GM03348 (cell line): Measurements from ENCODE around the gene TRIM71.
"Not testable (repeated sequence)": the region's sequence is repeated elsewhere in the genome, so short reads cannot be mapped to it uniquely, and the experiment has no call there.

Experiments
- DNase-seq: peaks from one replicate; pipeline ENCODE4 v3.0.0; 2012; ENCODE audit warnings: low spot score

TRIM71 gene

GRCh38 chr3:32890420-32891276, 72.9 kb downstream of the TRIM71 start:
- DNase-seq: no peak

GRCh38 chr3:32891365-32891764, 73.6 kb downstream of the TRIM71 start:
- DNase-seq: no peak

DNA sequence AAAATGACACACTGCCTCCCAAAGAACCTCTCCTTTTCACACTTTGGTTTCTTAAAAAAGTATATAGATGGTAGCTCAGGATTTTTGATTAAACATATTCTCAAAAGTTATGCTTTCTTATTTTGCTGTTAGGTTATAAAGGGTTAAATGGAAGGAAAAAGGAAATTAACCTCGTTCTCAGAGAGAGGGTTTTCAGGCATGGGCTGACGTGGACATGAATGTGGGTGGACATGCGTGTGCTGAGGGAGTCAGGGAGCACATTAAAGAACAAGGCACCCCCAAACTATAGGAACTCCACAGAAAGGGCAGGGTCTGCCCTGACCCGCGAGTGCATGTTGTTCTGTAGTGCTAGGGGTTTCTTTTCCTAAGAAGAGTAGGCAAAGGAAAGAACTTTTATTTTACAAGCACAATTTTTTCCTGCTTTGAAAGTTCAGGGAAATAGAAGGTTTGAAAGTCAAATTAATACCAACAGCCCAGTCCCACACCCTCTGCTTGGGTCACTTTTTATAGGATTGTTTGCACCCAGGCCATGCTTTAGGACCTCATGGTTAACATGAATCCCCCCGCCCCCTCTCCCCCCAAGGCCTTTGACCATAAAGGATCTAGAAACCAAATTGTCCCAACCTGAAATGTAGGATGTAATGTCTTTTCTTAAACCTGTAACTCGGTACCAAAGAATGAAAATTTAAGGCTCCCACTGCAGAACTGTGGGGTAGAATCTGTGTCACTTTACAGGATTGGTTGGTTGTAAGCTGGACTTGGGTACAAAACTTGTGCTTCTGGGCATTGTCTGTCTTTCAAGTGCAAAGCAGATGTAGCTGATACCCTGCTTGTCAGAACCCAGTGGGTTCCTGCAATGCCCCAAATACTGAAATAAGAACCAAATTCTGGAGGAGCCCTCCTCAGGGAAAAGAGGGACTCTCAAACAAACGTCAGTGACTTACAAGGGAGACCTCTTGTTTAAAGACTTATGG, 75.1 kb downstream of the TRIM71 start:
- DNase-seq: no peak

GRCh38 chr3:32894977-32895376, 77.2 kb downstream of the TRIM71 start:
- no peak for DNase-seq

- DNase-seq: no peak
Observed at GRCh38 chr3:32895701-32896100, 77.9 kb downstream of the TRIM71 start.

GRCh38 chr3:32896143-32896542, 78.3 kb downstream of the TRIM71 start:
- DNase-seq: no peak

DNA sequence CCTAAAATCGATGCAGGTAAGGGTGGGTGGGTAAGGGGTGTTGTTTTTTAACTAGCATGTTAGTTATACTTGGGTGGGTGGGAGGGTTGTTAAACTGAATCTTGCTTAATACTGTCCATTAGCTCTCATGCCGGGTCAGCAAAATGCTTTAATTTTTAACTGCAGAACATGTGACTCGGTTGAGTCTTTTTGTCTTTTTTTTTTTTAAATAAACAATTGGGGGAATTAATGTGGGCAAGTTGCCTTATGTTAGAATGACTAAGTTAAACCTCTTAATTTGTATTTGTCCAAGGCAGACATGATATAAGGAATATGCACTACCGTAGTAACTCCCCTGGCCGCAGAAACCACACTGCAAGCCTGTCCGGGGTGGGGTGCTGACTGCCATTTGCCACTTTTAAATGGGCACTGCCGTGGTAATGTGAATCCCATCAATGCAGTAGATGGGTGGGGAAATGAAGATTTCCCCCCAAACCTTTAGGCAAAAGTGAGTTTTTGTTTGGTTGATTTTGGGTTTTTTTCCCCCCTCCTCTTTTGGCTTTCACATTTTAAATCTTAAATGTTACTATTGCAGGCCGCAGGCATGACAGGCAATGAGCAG, 79.3 kb downstream of the TRIM71 start:
- DNase-seq: no peak

DNA sequence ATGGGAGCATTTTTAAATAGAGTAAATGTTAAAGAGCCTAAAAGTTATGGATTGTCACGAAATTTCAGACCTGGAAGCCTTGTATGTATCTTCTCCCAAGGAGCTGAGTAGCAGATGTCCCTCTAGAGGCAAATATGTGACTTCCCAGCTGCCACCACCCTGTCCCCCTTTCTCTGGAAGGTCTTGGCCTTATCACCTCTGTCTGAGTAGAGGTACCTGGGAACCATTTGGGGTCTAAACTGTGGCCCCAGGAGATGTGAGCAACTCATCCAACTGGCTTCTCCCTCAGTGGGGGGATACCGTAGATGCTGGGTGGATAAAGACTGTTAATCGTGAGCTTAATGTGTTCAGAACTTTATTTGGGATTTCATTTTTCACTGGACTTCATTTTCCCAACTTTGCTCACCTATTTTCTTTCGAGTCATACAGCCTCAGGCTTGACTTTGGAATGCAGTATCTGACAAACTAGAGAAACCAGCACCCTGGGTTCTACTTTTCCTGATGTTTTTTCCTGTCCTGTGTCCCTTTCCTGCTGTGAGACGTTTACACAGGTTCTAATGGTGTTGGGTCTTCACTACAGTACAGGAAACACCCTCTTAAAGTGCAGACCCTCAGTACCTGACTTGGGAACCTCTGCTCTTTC, 80.3 kb downstream of the TRIM71 start:
- DNase-seq: no peak

DNA sequence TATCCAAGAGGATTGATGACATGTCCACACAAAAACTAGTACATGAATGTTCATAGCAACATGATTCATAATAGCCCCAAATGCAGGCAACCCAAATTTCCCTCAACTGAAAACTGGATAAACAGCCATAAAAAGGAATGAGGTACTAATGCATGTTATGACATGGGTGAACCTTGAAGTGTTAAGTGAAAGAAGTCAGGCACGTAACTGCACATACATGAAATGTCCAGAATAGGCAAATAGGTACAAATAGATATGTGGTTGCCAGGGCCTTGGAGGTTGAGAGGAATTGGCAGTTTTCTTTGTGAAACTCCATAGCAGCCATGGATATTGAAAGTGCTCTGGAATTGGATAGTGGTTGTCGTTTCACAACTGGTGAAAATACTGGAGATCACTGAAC, 81.5 kb downstream of the TRIM71 start:
- DNase-seq: no peak

GRCh38 chr3:32901005-32901932, 83.5 kb downstream of the TRIM71 start:
- DNase-seq: peak; percentile 11

DNA sequence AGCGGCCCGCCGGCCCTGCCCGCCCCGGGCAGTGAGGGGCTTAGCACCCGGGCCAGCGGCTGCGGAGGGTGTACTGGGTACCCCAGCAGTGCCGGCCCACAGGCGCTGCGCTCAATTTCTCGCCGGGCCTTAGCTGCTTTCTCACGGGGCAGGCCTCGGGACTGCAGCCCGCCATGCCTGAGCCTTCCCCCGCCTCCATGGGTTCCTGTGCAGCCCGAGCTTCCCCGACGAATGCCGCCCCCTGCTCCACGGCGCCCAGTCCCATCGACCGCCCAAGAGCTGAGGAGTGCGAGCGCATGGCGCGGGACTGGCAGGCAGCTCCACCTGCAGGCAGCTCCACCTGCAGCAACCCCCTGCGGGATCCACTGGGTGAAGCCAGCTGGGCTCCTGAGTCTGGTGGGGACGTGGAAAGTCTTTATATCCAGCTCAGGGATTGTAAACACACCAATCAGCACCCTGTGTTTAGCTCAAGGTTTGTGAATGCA, 85.1 kb downstream of the TRIM71 start:
- not testable (repeated sequence) for DNase-seq

GRCh38 chr3:32903953-32904352, 86.2 kb downstream of the TRIM71 start:
- DNase-seq: no peak

DNA sequence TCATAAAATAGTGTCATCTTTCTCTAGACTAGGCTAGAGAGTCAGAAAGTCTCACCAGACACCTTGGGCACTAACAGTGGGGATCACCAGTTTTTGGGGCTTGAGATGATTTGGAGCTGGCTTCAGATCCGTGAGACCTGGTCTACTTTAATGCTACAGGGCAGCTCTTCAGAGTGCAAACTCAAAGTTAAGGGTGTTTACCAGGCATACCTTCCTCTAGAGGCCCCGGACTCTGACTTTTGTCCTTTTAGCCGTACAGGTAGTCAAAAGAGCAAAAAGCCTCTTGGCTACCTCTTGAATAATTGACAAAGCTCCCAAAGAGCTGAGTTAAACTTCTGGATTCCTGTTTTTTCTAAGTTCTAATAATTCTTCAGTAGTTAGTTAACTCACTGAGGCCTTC, 92.2 kb downstream of the TRIM71 start:
- DNase-seq: no peak

- DNase-seq: peak; percentile 48
Observed at GRCh38 chr3:32910954-32911353, 93.2 kb downstream of the TRIM71 start.

DNA sequence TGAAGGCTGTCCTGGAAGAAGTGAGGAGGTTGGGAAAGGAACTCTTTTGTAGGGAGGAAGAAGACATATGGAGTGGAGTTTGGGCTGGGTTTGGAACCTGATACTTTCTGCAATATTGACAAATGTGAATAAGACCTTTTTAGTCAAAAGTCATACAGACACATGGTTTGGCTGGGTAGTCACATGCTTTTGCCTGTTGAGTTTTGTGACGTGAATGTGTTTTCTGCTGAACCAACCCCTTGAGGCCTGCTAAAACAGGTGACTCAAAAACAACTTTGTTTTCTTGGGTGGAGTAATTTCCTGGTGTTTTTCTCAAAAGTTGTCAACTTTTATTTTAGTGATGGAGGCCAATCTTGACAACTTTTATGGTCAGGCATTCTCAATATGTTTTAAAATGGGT, 94.2 kb downstream of the TRIM71 start:
- peak; percentile 0 for DNase-seq

DNA sequence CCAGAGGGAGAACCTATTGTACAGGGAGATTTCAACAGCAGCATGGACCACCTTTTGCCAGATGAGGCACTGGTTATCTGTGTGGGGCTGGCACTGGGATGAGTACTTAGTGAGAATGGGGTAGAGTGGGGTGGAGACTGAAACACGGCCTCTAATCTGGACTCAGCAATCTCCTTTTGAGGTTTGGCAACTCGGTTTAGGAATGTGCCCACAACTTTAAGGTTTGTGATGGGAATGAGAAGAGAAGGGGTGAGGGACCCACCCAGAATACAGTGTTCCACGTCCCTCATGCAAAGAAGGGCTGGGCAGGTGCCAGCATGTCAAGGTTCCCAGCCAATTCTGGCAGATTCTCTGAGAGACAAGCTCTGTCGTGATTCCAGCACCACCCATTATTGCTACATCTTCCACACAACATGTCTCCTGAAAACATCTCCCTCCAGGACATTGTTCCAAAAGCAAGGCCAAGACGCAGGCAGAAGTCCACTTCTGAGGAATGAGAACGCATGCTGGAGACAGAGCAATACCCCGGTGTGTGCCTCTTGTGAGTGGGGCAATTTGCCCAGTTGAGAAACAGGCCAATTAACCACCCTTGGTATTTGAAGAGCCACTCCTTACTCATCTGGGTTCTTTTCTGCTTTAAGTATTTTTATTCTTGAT, 96.1 kb downstream of the TRIM71 start:
- DNase-seq: peak; percentile 67

GRCh38 chr3:32919920-32920319, 102.1 kb downstream of the TRIM71 start:
- DNase-seq: no peak

DNA sequence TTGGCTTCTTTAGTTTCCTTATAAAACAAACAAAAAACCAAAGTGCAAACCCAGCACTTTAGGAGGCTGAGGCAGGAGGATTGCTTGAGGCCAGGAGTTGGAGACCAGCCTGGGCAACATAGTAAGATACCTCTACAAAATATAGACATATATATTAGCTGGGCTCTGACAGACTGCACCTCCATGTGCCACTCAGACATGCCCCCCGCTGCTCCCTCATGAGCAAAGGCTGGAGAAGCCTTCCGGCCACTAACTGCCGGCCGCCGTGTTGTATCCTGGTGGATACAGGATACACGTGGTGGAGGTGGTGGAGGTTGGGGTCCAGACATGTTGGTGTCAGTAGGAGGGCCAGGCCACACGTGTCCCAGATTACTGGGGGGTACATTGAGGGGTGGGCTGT, 104.3 kb downstream of the TRIM71 start:
- no peak for DNase-seq

GRCh38 chr3:32930161-32930560, 112.4 kb downstream of the TRIM71 start:
- no peak for DNase-seq

DNA sequence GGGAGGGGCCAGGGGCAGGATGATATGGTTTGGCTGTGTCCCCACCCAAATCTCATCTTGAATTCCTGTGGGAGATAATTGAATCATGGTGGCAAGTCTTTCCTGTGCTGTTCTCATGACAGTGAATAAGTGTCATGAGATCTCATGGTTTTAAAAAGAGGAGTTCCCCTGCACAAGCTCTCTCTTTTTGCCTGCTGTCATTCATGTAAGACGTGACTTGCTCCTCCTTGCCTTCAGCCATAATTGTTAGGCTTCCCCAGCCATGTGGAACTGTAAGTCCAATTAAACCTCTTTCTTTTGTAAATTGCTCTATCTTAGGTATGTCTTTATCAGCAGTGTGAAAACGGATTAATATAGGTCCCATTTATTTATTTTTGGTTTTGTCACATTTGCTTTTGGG, 113.5 kb downstream of the TRIM71 start:
- DNase-seq: not testable (repeated sequence)
